HEK293 (cell line): Measurements from ENCODE around the gene KIF5A.
A peak's percentile ranks its signal among the peaks of the same experiment; 100 is the strongest.

Experiments used
- KLF10 ChIP-seq: fragments of 450-650 bp; IDR thresholded peaks from 2 replicates; pipeline ENCODE4 v1.5.1; 2018; ENCODE audit warnings: missing biosample characterization, mild to moderate bottlenecking, missing genetic modification characterization
- MEIS1 ChIP-seq: sonication (generic); formaldehyde crosslinking; IDR thresholded peaks from 2 replicates; pipeline ENCODE4 v1.8.1; 2022; ENCODE audit warnings: missing genetic modification reagents, mild to moderate bottlenecking, borderline replicate concordance
- SP7 ChIP-seq: fragments of 450-650 bp; formaldehyde crosslinking; IDR thresholded peaks from 2 replicates; pipeline ENCODE4 v1.5.1; 2016; ENCODE audit warnings: missing biosample characterization, missing genetic modification characterization
- YY2 ChIP-seq: fragments of 450-650 bp; formaldehyde crosslinking; IDR thresholded peaks from 2 replicates; pipeline ENCODE4 v1.5.1; 2016; ENCODE audit warnings: missing biosample characterization, missing genetic modification characterization
- ZBTB20 ChIP-seq: fragments of 450-650 bp; formaldehyde crosslinking; IDR thresholded peaks from 2 replicates; pipeline ENCODE4 v1.5.1; 2016; ENCODE audit warnings: missing biosample characterization, missing genetic modification characterization
- ZBTB8A ChIP-seq: fragments of 450-650 bp; formaldehyde crosslinking; IDR thresholded peaks from 2 replicates; pipeline ENCODE4 v1.5.1; 2016; ENCODE audit warnings: missing biosample characterization, missing genetic modification characterization
- ZFP69B ChIP-seq: fragments of 450-650 bp; formaldehyde crosslinking; IDR thresholded peaks from 2 replicates; pipeline ENCODE4 v1.5.1; 2016; ENCODE audit warnings: missing biosample characterization, missing genetic modification characterization
- ZNF112 ChIP-seq: fragments of 450-650 bp; formaldehyde crosslinking; IDR thresholded peaks from 2 replicates; pipeline ENCODE4 v1.5.0; 2017; ENCODE audit warnings: missing biosample characterization, missing genetic modification characterization
- ZNF155 ChIP-seq: fragments of 450-650 bp; formaldehyde crosslinking; IDR thresholded peaks from 2 replicates; pipeline ENCODE4 v1.5.1; 2016; ENCODE audit warnings: missing biosample characterization, missing genetic modification characterization
- ZNF16 ChIP-seq: fragments of 450-650 bp; formaldehyde crosslinking; IDR thresholded peaks from 2 replicates; pipeline ENCODE4 v1.5.1; 2016; ENCODE audit warnings: low read depth, missing biosample characterization, missing genetic modification characterization
- ZNF221 ChIP-seq: fragments of 450-650 bp; formaldehyde crosslinking; IDR thresholded peaks from 2 replicates; pipeline ENCODE4 v1.5.1; 2017; ENCODE audit warnings: missing biosample characterization, missing genetic modification characterization, borderline replicate concordance
- ZNF24 ChIP-seq: fragments of 450-650 bp; formaldehyde crosslinking; IDR thresholded peaks from 2 replicates; pipeline ENCODE4 v1.5.1; 2016; ENCODE audit warnings: missing biosample characterization, missing genetic modification characterization
- ZNF341 ChIP-seq: fragments of 450-650 bp; formaldehyde crosslinking; IDR thresholded peaks from 2 replicates; pipeline ENCODE4; 2016; ENCODE audit warnings: low read depth, missing biosample characterization, missing genetic modification characterization
- ZNF37A ChIP-seq: fragments of 450-650 bp; IDR thresholded peaks from 2 replicates; pipeline ENCODE4 v1.5.1; 2018; ENCODE audit warnings: missing biosample characterization, missing genetic modification characterization
- ZNF394 ChIP-seq: fragments of 450-650 bp; formaldehyde crosslinking; IDR thresholded peaks from 2 replicates; pipeline ENCODE4 v1.5.1; 2016; ENCODE audit warnings: missing biosample characterization, missing genetic modification characterization, mild to moderate bottlenecking, moderate library complexity, borderline replicate concordance
- ZNF433 ChIP-seq: fragments of 450-650 bp; formaldehyde crosslinking; IDR thresholded peaks from 2 replicates; pipeline ENCODE4 v1.5.1; 2016; ENCODE audit warnings: missing biosample characterization, missing genetic modification characterization, low read depth
- ZNF521 ChIP-seq: fragments of 450-650 bp; formaldehyde crosslinking; IDR thresholded peaks from 2 replicates; pipeline ENCODE4 v1.5.1; 2017; ENCODE audit warnings: missing biosample characterization, mild to moderate bottlenecking, missing genetic modification characterization
- ZNF747 ChIP-seq: fragments of 450-650 bp; formaldehyde crosslinking; IDR thresholded peaks from 2 replicates; pipeline ENCODE4 v1.5.1; 2016; ENCODE audit warnings: missing biosample characterization, missing genetic modification characterization
- TF ChIP-seq, protein P1 (sequence below): fragments of 450-650 bp; formaldehyde crosslinking; IDR thresholded peaks from 2 replicates; pipeline ENCODE4 v1.5.1; 2016; ENCODE audit warnings: missing biosample characterization, missing genetic modification characterization
- TF ChIP-seq, protein P2 (sequence below): fragments of 450-650 bp; formaldehyde crosslinking; IDR thresholded peaks from 2 replicates; pipeline ENCODE4 v1.5.1; 2016; ENCODE audit warnings: missing biosample characterization, missing genetic modification characterization
- TF ChIP-seq, protein P3 (sequence below): fragments of 450-650 bp; formaldehyde crosslinking; IDR thresholded peaks from 2 replicates; pipeline ENCODE4 v1.5.1; 2016; ENCODE audit warnings: missing biosample characterization, missing genetic modification characterization
- TF ChIP-seq, protein P4 (sequence below): fragments of 450-650 bp; formaldehyde crosslinking; IDR thresholded peaks from 2 replicates; pipeline ENCODE4 v1.5.1; 2017; ENCODE audit warnings: missing biosample characterization, missing genetic modification characterization
- TF ChIP-seq, protein P5 (sequence below): fragments of 450-650 bp; formaldehyde crosslinking; IDR thresholded peaks from 2 replicates; pipeline ENCODE4 v1.5.1; 2016; ENCODE audit warnings: missing biosample characterization, missing genetic modification characterization
- TF ChIP-seq, protein P6 (sequence below): fragments of 450-650 bp; formaldehyde crosslinking; IDR thresholded peaks from 2 replicates; pipeline ENCODE4 v1.5.1; 2016; ENCODE audit warnings: missing biosample characterization, missing genetic modification characterization
- TF ChIP-seq, protein P7 (sequence below): fragments of 450-650 bp; formaldehyde crosslinking; IDR thresholded peaks from 2 replicates; pipeline ENCODE4 v1.5.1; 2017; ENCODE audit warnings: missing biosample characterization, mild to moderate bottlenecking, missing genetic modification characterization, moderate library complexity

The KIF5A gene

DNA sequence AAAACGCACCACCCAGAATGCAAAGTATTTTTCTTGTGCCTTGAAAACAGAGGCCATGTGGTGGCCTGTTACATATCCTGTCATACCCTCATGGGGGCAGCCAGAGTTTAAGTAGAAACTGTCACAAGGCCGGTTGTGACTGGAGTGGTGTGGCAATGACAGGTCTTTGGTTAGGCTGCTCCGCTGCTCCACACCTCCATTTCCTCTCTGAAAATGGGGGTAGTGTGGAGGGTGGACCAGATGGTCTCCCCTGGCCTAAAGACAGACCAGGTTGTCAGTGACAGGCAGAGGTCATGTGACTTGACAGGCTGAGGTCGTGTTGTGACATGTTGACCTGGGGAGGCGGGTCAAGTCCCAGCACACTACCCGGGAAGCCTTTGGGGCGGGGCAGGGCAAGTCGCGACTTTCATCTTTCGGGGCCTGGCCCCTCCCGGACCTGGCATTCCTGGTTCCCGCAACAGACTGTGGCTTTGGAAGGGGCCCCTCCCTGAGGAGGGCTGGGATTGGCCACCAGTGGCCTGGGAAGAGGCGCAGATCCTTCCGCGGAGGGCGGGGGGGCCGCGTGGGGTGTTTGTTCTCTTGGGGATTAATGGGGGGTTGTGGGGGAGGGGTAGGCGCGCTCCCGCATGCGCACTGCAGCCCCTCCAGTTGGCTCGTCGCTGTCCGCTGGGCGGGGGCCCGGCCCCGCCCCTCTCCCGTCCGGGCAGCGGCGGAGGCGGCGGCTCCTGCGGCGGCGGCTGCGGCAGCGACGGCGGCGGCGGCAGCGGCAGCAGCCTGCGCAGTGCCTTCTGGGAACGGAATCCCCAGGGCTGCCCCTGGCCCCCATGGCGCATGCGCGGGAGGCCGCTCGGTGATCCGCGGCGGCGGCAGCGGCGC, 27.6 kb upstream of the KIF5A start, which contains the start of gene MBD6 (continued):
- no peak for TF ChIP-seq ZNF747 (tag by site-specific recombination)
- TF ChIP-seq ZNF341 (tag by site-specific recombination), result peak; percentile 79
- TF ChIP-seq ZNF37A (tag by site-specific recombination), result no peak
- peak; percentile 83 for TF ChIP-seq ZNF24 (tag by site-specific recombination)
- TF ChIP-seq, protein P1, sequence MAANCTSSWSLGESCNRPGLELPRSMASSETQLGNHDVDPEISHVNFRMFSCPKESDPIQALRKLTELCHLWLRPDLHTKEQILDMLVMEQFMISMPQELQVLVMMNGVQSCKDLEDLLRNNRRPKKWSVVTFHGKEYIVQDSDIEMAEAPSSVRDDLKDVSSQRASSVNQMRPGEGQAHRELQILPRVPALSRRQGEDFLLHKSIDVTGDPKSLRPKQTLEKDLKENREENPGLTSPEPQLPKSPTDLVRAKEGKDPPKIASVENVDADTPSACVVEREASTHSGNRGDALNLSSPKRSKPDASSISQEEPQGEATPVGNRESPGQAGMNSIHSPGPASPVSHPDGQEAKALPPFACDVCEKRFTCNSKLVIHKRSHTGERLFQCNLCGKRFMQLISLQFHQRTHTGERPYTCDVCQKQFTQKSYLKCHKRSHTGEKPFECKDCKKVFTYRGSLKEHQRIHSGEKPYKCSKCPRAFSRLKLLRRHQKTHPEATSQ (tag by site-specific recombination), result no peak
- TF ChIP-seq ZNF155, result no peak
- TF ChIP-seq, protein P2, sequence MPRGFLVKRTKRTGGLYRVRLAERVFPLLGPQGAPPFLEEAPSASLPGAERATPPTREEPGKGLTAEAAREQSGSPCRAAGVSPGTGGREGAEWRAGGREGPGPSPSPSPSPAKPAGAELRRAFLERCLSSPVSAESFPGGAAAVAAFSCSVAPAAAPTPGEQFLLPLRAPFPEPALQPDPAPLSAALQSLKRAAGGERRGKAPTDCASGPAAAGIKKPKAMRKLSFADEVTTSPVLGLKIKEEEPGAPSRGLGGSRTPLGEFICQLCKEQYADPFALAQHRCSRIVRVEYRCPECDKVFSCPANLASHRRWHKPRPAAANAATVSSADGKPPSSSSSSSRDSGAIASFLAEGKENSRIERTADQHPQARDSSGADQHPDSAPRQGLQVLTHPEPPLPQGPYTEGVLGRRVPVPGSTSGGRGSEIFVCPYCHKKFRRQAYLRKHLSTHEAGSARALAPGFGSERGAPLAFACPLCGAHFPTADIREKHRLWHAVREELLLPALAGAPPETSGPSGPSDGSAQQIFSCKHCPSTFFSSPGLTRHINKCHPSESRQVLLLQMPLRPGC (tag by site-specific recombination), result peak; percentile 70; the same call in 1 of the 2 replicates
- TF ChIP-seq, protein P3, sequence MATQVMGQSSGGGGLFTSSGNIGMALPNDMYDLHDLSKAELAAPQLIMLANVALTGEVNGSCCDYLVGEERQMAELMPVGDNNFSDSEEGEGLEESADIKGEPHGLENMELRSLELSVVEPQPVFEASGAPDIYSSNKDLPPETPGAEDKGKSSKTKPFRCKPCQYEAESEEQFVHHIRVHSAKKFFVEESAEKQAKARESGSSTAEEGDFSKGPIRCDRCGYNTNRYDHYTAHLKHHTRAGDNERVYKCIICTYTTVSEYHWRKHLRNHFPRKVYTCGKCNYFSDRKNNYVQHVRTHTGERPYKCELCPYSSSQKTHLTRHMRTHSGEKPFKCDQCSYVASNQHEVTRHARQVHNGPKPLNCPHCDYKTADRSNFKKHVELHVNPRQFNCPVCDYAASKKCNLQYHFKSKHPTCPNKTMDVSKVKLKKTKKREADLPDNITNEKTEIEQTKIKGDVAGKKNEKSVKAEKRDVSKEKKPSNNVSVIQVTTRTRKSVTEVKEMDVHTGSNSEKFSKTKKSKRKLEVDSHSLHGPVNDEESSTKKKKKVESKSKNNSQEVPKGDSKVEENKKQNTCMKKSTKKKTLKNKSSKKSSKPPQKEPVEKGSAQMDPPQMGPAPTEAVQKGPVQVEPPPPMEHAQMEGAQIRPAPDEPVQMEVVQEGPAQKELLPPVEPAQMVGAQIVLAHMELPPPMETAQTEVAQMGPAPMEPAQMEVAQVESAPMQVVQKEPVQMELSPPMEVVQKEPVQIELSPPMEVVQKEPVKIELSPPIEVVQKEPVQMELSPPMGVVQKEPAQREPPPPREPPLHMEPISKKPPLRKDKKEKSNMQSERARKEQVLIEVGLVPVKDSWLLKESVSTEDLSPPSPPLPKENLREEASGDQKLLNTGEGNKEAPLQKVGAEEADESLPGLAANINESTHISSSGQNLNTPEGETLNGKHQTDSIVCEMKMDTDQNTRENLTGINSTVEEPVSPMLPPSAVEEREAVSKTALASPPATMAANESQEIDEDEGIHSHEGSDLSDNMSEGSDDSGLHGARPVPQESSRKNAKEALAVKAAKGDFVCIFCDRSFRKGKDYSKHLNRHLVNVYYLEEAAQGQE, result no peak
- TF ChIP-seq ZFP69B (tag by site-specific recombination), result peak; percentile 63
- no peak for TF ChIP-seq MEIS1 (CRISPR knock-in tag)
- TF ChIP-seq, protein P4, sequence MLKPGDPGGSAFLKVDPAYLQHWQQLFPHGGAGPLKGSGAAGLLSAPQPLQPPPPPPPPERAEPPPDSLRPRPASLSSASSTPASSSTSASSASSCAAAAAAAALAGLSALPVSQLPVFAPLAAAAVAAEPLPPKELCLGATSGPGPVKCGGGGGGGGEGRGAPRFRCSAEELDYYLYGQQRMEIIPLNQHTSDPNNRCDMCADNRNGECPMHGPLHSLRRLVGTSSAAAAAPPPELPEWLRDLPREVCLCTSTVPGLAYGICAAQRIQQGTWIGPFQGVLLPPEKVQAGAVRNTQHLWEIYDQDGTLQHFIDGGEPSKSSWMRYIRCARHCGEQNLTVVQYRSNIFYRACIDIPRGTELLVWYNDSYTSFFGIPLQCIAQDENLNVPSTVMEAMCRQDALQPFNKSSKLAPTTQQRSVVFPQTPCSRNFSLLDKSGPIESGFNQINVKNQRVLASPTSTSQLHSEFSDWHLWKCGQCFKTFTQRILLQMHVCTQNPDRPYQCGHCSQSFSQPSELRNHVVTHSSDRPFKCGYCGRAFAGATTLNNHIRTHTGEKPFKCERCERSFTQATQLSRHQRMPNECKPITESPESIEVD (tag by site-specific recombination), result no peak
- peak; percentile 70; the same call in 1 of the 2 replicates for TF ChIP-seq YY2 (tag by site-specific recombination)
- TF ChIP-seq, protein P5, sequence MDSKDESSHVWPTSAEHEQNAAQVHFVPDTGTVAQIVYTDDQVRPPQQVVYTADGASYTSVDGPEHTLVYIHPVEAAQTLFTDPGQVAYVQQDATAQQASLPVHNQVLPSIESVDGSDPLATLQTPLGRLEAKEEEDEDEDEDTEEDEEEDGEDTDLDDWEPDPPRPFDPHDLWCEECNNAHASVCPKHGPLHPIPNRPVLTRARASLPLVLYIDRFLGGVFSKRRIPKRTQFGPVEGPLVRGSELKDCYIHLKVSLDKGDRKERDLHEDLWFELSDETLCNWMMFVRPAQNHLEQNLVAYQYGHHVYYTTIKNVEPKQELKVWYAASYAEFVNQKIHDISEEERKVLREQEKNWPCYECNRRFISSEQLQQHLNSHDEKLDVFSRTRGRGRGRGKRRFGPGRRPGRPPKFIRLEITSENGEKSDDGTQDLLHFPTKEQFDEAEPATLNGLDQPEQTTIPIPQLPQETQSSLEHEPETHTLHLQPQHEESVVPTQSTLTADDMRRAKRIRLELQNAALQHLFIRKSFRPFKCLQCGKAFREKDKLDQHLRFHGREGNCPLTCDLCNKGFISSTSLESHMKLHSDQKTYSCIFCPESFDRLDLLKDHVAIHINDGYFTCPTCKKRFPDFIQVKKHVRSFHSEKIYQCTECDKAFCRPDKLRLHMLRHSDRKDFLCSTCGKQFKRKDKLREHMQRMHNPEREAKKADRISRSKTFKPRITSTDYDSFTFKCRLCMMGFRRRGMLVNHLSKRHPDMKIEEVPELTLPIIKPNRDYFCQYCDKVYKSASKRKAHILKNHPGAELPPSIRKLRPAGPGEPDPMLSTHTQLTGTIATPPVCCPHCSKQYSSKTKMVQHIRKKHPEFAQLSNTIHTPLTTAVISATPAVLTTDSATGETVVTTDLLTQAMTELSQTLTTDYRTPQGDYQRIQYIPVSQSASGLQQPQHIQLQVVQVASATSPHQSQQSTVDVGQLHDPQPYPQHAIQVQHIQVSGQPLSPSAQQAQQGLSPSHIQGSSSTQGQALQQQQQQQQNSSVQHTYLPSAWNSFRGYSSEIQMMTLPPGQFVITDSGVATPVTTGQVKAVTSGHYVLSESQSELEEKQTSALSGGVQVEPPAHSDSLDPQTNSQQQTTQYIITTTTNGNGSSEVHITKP, result peak; percentile 92
- peak; percentile 92 for TF ChIP-seq KLF10 (tag by site-specific recombination)
- TF ChIP-seq ZNF433 (tag by site-specific recombination), result no peak
- no peak for TF ChIP-seq ZNF16 (tag by site-specific recombination)
- peak; percentile 91 for TF ChIP-seq SP7 (tag by site-specific recombination)
- TF ChIP-seq, protein P6, sequence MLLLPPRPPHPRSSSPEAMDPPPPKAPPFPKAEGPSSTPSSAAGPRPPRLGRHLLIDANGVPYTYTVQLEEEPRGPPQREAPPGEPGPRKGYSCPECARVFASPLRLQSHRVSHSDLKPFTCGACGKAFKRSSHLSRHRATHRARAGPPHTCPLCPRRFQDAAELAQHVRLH (tag by site-specific recombination), result peak; percentile 67
- peak; percentile 86 for TF ChIP-seq ZNF394 (tag by site-specific recombination)
- TF ChIP-seq, protein P7, sequence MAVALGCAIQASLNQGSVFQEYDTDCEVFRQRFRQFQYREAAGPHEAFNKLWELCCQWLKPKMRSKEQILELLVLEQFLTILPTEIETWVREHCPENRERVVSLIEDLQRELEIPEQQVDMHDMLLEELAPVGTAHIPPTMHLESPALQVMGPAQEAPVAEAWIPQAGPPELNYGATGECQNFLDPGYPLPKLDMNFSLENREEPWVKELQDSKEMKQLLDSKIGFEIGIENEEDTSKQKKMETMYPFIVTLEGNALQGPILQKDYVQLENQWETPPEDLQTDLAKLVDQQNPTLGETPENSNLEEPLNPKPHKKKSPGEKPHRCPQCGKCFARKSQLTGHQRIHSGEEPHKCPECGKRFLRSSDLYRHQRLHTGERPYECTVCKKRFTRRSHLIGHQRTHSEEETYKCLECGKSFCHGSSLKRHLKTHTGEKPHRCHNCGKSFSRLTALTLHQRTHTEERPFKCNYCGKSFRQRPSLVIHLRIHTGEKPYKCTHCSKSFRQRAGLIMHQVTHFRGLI (tag by site-specific recombination), result 0 out of 2 replicates have a peak, but pooled peaks have one; percentile 11
- no peak for TF ChIP-seq ZNF112 (tag by site-specific recombination)
- TF ChIP-seq ZBTB8A, result peak; percentile 95
- no peak for TF ChIP-seq ZNF221 (tag by site-specific recombination)
- TF ChIP-seq ZBTB20 (tag by site-specific recombination), result peak; percentile 87
- no peak for TF ChIP-seq ZNF521
